Measurements from ENCODE around the gene NEO1. TPM values are rescaled to one million over a fixed set of nuclear protein-coding genes. Genes with fewer than 3 reads are reported as not detected.

The NEO1 gene
- polyA plus RNA-seq, 1 of the 3 experiments (the other 2 are of a cell fraction) = 13.1 TPM

DNA sequence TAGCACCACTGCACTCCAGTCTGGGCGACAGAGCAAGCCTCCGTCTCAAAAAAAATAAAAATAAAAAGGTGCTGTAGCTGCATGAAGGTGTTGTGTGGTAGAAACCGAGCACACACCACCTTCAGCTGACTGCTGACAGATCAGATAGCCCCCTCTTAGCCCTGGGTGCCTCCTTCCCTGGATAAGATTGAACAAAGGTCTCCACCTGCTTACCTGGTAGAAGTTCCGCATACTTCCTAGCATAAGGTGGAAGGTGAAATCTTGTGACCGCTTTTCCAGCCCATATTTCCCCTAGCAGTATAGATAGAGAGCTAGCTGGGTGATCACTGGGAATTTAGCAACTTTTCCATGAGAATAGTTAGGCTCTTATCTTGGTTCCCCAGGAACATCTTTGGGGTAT, 18.7 kb upstream of the NEO1 start:
- ChIA-PET POLR2A (no interaction called here), CTCF (no interaction called here)
- Histone ChIP-seq H3K9me2 (no peaks in the 10 kb centered on the region), H3F3A (replicated peaks; ENCODE audit: insufficient read depth) (no peaks in the 10 kb centered on the region), H3K9me3 (no peaks in the 10 kb centered on the region), H3K4me3 (ENCODE audit: low read depth in 2 of 2, low read length in 1 of 2) (no peak overlapping the region), H3K79me2 (ENCODE audit: insufficient read depth) (no peaks in the 10 kb centered on the region), H3K4me1 (ENCODE audit: control insufficient read depth in 1 of 2, insufficient read depth in 2 of 2, low read depth in 1 of 2, low read length in 1 of 2) (no peaks in the 10 kb centered on the region), H3K27ac (ENCODE audit: low read depth in 2 of 2, low read length in 1 of 2) (no peak overlapping the region), H2AFZ (ENCODE audit: low read depth) (no peak overlapping the region), H3K27me3 (ENCODE audit: insufficient read depth) (peaks cover 5% of the 10 kb centered on the region; the same call in 1 of the 2 replicates), H3K9ac (no peak overlapping the region), H3K4me2 (no peak overlapping the region), H4K20me1 (ENCODE audit: insufficient read depth) (no peaks in the 10 kb centered on the region), H3K36me3 (replicated peaks in 1 of 2; ENCODE audit: control insufficient read depth in 1 of 2, insufficient read depth in 2 of 2, low read length in 1 of 2) (no peaks in the 10 kb centered on the region)
- TF ChIP-seq USF2 (IDR thresholded peaks at IDR 0.05; ENCODE audit: borderline replicate concordance, low read depth, low read length) (no peak), CHD2 (IDR thresholded peaks at IDR 0.05; ENCODE audit: low read length, partially characterized antibody) (no peak), RXRA (IDR thresholded peaks at IDR 0.05; ENCODE audit: borderline replicate concordance, low read depth) (no peak), YY1 (IDR thresholded peaks at IDR 0.05; ENCODE audit: low read depth) (no peak), ELF1 (IDR thresholded peaks at IDR 0.05) (no peak), GATA2 (CRISPR knock-in tag; IDR thresholded peaks at IDR 0.05) (no peak), TCF12 (IDR thresholded peaks at IDR 0.05) (no peak), MEF2A (IDR thresholded peaks at IDR 0.05; ENCODE audit: borderline replicate concordance, low read depth) (no peak)
- TF ChIP-seq, protein P1, sequence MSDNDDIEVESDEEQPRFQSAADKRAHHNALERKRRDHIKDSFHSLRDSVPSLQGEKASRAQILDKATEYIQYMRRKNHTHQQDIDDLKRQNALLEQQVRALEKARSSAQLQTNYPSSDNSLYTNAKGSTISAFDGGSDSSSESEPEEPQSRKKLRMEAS (IDR thresholded peaks at IDR 0.05; ENCODE audit: low read depth) = no peak
- TF ChIP-seq, protein P2, sequence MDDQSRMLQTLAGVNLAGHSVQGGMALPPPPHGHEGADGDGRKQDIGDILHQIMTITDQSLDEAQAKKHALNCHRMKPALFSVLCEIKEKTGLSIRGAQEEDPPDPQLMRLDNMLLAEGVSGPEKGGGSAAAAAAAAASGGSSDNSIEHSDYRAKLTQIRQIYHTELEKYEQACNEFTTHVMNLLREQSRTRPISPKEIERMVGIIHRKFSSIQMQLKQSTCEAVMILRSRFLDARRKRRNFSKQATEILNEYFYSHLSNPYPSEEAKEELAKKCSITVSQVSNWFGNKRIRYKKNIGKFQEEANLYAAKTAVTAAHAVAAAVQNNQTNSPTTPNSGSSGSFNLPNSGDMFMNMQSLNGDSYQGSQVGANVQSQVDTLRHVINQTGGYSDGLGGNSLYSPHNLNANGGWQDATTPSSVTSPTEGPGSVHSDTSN (IDR thresholded peaks at IDR 0.05) = no peak
- 68% methylated on average over 5 of the region's 5 CpGs for WGBS (ENCODE audit: low lambda C conversion rate)
- DNase-seq = no peak

DNA sequence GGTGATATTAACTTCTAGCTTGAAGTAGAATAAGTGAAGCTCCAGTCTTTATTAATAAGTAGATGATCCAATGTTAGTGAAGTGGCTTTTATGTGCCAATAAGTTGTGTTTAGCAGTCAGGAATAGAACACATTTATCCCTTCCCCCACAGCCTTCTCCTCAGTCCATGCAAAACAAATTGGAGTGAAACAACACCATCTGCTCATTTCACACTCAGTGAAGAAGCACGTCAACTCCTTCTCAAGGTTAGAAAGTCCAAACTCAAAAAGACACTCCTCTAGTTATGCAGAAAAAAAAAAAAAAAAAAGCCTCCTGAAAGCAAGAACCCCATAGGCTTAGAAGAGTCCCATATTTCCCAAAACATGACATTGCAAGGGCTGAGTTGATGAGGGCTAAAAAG, 18.0 kb upstream of the NEO1 start:
- H3K9me3 ChIP-seq = no peaks in the 10 kb centered on the region
- H3K36me3 ChIP-seq (replicated peaks in 1 of 2; ENCODE audit: control insufficient read depth in 1 of 2, insufficient read depth in 2 of 2, low read length in 1 of 2) = no peaks in the 10 kb centered on the region
- peaks cover 3% of the 10 kb centered on the region; the same call in 1 of the 2 replicates for H3K27me3 ChIP-seq (ENCODE audit: insufficient read depth)
- no peaks in the 10 kb centered on the region for H3K79me2 ChIP-seq (ENCODE audit: insufficient read depth)
- POLR2A ChIA-PET = no interaction called here
- no peak overlapping the region for H3K4me3 ChIP-seq (ENCODE audit: low read depth in 2 of 2, low read length in 1 of 2)
- WGBS (ENCODE audit: low lambda C conversion rate) = 57% methylated on average over 1 of the region's 1 CpG
- H3K9ac ChIP-seq = no peak overlapping the region
- DNase-seq = no peak
- H2AFZ ChIP-seq (ENCODE audit: low read depth) = no peak overlapping the region
- CTCF ChIA-PET = no interaction called here
- no peaks in the 10 kb centered on the region for H3F3A ChIP-seq (replicated peaks; ENCODE audit: insufficient read depth)
- no peaks in the 10 kb centered on the region for H4K20me1 ChIP-seq (ENCODE audit: insufficient read depth)
- no peaks in the 10 kb centered on the region for H3K9me2 ChIP-seq
- H3K4me2 ChIP-seq = no peak overlapping the region
- no peak overlapping the region for H3K27ac ChIP-seq (ENCODE audit: low read depth in 2 of 2, low read length in 1 of 2)
- H3K4me1 ChIP-seq (ENCODE audit: control insufficient read depth in 1 of 2, insufficient read depth in 2 of 2, low read depth in 1 of 2, low read length in 1 of 2) = no peaks in the 10 kb centered on the region
- no peak for TF ChIP-seq RAD21 (IDR thresholded peaks at IDR 0.05; ENCODE audit: low read length)
- TF ChIP-seq NRF1 (IDR thresholded peaks at IDR 0.05; ENCODE audit: low read depth, low read length) = no peak
- TF ChIP-seq TAF1 (IDR thresholded peaks at IDR 0.05; ENCODE audit: borderline replicate concordance, low read depth, low read length) = no peak
- no peak for TF ChIP-seq YY1 (IDR thresholded peaks at IDR 0.05; ENCODE audit: low read depth)
- TF ChIP-seq RCOR1 (IDR thresholded peaks at IDR 0.05; ENCODE audit: low read length) = no peak
- TF ChIP-seq SMC3 (IDR thresholded peaks at IDR 0.05; ENCODE audit: low read depth, low read length) = no peak
- TF ChIP-seq CHD2 (IDR thresholded peaks at IDR 0.05; ENCODE audit: low read length, partially characterized antibody) = no peak
- TF ChIP-seq, protein P3, sequence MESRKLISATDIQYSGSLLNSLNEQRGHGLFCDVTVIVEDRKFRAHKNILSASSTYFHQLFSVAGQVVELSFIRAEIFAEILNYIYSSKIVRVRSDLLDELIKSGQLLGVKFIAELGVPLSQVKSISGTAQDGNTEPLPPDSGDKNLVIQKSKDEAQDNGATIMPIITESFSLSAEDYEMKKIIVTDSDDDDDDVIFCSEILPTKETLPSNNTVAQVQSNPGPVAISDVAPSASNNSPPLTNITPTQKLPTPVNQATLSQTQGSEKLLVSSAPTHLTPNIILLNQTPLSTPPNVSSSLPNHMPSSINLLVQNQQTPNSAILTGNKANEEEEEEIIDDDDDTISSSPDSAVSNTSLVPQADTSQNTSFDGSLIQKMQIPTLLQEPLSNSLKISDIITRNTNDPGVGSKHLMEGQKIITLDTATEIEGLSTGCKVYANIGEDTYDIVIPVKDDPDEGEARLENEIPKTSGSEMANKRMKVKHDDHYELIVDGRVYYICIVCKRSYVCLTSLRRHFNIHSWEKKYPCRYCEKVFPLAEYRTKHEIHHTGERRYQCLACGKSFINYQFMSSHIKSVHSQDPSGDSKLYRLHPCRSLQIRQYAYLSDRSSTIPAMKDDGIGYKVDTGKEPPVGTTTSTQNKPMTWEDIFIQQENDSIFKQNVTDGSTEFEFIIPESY (IDR thresholded peaks at IDR 0.05; ENCODE audit: borderline replicate concordance, low read depth) = no peak
- no peak for TF ChIP-seq POLR2AphosphoS5 (IDR thresholded peaks at IDR 0.05; ENCODE audit: low read depth, low read length)
- no peak for TF ChIP-seq RXRA (IDR thresholded peaks at IDR 0.05; ENCODE audit: borderline replicate concordance, low read depth)
- no peak for TF ChIP-seq CTCF (IDR thresholded peaks at IDR 0.05)
- TF ChIP-seq USF1 (IDR thresholded peaks at IDR 0.05; ENCODE audit: borderline replicate concordance, low read depth) = no peak
- TF ChIP-seq, protein P4, sequence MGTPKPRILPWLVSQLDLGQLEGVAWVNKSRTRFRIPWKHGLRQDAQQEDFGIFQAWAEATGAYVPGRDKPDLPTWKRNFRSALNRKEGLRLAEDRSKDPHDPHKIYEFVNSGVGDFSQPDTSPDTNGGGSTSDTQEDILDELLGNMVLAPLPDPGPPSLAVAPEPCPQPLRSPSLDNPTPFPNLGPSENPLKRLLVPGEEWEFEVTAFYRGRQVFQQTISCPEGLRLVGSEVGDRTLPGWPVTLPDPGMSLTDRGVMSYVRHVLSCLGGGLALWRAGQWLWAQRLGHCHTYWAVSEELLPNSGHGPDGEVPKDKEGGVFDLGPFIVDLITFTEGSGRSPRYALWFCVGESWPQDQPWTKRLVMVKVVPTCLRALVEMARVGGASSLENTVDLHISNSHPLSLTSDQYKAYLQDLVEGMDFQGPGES (IDR thresholded peaks at IDR 0.05; ENCODE audit: low read depth, low read length) = no peak
- no peak for TF ChIP-seq FOXJ3 (CRISPR knock-in tag; IDR thresholded peaks at IDR 0.05)
- TF ChIP-seq GABPA (IDR thresholded peaks at IDR 0.05; ENCODE audit: low read depth) = no peak
